GM18520 (cell line): ENCODE measurements around the gene ABHD17A.

Experiments used
- ATAC-seq: cut with Tn5 transposase; IDR thresholded peaks from one replicate; pipeline ENCODE4 v1.9.1; 2021; ENCODE audit not compliant: unreplicated experiment

The ABHD17A gene

DNA sequence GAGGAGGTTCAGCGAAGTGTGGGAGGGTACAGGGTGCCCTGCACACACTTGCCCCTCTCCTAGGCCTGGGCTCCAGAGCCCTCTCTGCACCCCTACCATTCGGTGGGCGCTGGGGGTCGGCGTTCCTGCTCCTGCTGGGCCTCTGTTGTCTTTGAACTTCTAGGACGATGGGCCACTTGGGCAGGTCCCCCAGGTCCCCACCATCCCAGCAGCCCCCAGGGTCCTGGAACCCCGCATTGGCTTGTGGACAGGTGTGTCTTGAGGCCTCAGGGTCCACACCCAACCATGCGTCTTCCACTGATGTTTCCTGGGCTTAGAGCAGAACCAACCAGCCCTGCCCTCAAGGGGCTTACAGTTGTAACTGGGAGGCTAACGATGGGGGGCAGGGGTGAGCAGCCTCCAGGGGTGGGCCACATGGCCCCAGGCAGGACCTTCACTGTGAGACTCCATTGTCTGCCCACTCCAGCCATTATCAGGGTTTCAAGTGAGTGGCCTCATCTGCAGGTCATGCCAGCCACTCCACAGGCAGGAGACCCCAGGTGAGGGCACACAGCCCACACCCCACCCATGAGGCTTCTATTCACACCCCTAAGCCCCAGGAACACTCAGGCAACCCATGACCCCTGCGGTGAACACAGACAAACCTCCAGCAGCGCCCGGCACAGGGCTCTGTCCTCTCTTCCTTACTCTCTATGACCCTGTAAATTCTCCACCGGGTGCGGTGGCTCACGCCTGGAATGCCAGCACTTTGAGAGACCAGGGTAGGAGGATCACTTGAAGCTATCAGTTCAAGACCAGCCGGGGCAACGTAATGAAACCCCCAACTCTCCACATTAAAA is 19.9 kb downstream of the ABHD17A start:
- no peak for ATAC-seq

GRCh38 chr19:1864480-1865171 is 20.7 kb downstream of the ABHD17A start:
- peak; percentile 24 for ATAC-seq

DNA sequence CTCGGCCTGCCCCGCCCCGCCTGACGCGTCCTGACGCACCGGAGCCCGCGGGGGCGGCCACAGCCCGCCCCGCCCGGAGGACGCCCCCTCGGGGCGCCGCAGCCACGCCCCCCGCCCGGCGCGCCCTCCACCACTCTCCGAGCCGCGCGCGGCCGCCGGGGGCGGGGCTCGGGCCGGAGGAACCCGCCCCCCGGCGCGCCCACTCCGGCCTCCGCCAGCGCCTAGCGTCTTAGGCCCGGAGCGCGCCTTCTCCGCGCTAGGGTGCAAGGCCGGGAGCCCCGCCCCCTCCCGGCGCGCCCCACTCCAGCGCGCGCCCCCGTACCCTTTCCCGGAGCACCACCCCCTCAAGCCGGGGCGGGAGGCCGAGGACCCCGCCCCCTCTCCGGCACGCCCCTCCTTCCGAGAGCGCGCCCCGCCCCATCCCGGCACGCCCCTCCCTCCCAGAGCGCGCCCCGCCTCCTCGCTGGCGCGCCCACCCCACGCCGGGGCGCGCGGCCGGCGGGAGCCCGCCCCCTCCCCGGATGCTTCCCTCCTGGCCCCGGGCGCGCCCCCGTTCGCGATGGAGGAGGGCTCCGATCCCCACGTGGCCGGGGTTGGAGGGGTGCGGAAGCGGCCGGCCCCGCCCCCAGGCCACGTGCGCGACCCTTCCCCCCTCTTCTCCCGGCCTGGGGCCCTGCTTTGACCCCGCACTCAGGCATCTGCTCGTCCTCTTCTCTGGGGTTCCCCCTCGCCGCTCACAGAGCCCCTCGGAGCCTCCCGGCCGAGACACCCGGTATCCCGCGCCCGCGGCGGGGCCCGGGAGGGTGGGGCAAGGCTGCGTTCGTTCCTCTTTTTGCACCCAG is 21.4 kb downstream of the ABHD17A start:
- peak; percentile 58 for ATAC-seq

GRCh38 chr19:1863328-1863637 is 22.0 kb downstream of the ABHD17A start, which contains the start of gene KLF16:
TSS of gene KLF16 (minus strand) at chr19:1863579. CDS start at chr19:1863497, 82 bp downstream.
- no peak for ATAC-seq

- no peak for ATAC-seq
These were observed 22.6 kb downstream of the ABHD17A start for GRCh38 chr19:1862424-1863327.

DNA sequence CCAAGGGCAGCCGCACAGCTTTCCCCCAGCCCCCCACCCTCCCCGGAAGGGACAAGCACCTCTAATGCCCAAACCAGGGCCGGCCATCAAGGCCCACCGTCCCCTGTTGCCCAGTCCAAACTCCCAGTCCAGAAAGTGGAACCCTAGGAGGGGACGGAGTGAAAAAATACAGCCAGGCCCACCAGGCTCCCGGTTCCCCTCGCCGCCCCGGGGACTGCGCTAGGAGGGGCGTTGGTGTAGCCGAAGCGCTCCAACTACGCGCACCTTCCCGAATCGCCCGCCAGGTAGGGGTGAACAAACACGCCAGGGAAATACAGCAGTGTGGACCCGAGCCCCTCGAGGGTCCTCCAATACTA is 23.2 kb downstream of the ABHD17A start:
- no peak for ATAC-seq

DNA sequence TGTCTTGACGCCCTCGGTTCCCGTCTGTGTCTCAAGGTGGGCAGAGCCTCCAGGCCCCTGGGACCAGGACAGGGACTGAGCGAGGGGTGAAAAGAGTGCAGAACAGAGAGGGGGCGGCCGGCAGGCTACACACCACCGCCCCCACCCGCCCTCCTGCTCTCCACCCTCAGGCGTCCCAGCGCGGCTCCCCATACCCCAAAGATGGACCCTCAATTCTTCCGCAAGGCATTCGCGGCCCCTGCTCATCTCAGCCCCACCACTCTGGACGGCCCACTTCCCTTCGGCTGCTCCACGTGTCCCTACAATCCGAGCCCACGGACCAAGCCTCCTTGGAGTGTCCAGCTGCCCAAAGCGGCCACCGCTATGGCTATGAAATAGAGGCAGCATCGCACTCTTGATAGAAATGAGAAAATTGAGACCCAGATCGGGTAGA is 23.7 kb downstream of the ABHD17A start:
- ATAC-seq: no peak

DNA sequence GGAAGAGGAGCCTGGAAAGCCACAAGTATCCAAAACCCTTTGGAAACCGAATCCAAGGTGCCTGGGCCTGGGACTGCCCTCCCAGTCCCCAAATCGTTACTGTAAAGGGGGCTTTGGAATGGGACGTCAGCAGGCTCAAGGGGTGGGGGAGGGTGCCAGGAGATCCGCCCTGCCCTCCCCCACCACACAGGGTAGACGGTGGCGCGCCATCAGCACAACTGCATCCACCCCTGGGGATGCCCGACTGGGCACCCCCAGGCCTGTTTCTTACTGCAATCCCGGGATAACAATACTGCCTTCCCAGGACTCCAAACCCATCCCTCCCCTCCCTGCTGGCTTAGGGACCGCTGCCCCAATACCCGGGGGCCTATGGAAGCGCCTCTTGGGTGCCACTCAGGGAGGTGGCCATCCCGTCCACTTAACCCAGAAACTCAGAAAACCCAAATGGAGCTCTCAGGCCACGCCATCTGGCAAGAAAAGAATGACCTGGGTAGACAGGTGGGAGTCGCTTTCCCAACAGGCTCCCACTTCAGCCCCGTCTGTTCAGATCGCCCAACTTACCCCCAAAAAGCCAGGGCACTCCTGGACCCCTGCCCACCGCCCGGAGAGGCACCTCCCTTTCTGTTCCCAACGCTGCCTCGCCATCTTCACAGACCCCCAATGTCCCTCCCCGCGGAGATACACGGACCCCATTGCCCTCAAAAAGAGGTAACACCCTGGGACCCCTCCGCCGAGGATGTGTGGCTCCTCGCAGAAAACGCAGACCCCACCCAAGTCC is 24.3 kb downstream of the ABHD17A start:
- no peak for ATAC-seq

DNA sequence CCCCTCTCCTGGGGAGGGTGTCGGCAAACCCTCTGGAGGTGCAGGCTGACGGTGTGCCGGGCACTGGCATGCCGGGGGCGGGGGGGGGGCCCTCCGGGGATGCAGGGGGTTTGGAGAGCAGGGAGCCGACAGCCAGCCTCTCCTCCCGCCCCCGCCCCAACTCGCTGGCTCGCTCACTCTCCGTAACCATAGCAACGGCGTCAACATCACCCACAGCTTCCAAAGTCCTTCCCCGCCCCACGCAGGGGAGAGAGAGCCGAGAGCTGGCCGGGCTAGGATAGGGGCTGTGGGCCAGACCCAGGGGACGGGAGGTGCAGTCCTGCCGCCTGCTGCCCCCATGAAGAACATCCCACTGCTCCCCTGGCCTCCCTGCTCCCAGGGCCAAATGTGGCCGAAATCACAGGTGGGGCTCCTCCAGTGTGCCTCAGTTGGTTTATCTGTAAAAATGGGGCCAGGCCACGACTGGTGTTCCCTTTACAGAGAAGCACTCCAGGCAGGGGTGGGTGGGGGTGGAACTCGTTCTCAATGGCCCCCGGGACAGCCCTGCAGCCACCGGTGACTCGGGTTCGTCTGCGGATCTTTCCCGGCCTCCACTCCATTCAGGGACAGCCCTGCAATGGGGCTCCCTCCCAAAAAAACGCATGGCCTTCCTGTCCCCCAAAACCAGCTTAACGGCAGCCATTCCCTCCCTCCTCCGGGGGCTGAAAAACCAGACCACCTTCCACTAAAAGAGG is 25.1 kb downstream of the ABHD17A start:
- no peak for ATAC-seq

DNA sequence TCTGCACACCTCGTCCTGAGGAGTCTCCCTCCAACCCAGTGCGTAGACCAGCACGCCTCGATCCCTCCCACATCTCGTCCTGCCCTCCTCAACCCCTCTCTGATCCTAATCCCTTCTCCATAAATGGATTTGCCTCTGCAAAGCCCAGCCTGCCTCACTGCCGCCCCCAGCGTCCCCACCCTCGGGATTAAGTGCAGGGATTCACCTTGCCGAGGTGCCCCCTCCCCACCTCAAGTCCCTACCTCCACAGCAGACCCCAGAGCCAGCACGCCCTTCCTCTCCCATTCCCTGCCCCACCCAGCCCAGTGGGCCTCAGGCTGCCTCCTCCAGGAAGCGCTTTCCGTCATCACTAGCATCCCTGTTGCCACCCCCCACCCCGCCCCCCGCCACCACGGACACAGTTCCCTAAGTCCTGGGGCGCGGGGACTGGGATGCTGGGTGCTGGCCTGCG is 25.9 kb downstream of the ABHD17A start:
- ATAC-seq: no peak

- no peak for ATAC-seq
These were observed 26.7 kb downstream of the ABHD17A start for GRCh38 chr19:1858412-1859081.

GRCh38 chr19:1857648-1858326 is 27.5 kb downstream of the ABHD17A start:
- no peak for ATAC-seq

DNA sequence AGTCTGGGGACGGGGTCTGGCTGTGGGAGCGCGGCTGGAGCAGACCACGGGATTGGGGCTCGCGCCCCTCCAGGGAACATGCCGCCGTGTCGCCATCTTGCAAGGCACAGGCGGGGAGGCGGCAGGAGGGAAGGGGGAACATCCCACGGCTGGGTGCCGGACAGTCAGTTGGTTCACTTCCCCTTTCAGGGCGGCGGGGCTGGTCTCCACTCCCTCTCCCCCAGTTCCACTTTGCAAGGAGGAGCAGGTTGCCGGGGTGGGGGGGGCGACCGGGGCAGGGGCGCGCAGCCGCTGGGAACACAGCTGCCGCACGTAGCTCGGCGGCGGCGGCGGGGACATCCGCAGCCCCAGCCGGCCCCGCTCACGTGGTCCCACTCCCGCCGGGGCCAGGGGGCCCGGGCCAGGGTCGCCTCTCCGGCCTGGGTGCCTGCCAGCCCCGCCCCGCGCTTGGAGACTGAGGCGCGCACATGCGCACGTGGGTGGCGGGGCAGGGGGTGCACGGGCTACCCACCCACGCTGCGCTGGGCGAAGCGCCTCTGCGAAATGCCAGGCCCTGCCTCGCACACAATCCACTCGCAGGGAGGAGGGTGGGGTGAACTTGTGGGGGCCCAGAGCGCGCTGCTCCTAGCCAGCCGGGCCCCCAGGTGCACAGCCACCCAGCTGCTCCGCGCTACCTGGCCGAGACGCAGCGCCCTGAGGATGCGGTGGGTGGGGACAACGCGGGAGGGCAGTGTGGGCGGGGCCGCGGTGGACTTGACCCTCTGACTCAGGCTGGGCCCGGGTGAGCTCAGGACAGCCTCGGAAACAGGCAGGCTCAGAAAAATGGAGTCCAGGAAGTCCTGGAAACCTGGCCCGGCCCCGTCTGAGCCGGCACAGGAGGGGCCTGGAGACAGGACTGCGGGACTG is 28.3 kb downstream of the ABHD17A start:
- no peak for ATAC-seq

DNA sequence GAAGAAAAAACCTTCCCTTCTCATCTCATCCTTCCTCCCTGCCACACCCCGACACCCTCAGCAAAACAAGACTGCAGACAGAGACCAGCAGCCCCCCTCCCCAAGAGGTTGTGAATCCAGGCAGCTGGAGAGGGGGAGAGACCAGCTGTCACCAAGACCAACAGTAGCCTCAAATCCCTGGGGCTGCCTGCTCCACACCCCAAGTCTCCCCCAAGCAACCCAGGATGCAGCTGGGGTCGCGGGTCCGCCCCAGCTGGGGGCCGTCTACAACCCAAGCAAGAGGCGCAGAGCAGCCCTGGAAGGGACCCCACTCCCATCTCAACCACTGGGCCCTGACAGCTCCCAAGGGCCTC is 29.0 kb downstream of the ABHD17A start:
- no peak for ATAC-seq

DNA sequence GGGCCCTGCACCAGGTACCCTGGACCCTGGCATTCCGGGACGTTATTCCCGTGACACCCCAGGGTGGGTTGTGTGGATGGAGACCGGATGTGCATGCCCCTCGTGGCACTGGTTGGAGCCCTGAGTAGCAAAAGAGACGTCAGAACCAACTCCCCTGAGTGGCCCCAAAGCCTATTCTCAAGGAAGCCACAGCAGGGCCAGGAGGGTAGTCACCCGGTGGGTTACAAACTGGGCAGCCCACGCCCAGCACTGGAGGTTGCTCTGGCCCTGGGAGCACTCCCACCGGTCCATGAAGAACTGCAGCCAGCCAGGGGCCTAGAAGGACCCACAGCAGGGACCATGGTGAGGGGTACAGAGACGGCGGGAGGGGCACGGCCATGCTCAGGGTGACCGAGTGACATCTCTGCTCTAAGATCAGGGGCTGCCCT is 29.5 kb downstream of the ABHD17A start:
- ATAC-seq: no peak

GRCh38 chr19:1855040-1855827 is 30.1 kb downstream of the ABHD17A start:
- no peak for ATAC-seq
